Measurements from ENCODE around the gene NLN.

DNA sequence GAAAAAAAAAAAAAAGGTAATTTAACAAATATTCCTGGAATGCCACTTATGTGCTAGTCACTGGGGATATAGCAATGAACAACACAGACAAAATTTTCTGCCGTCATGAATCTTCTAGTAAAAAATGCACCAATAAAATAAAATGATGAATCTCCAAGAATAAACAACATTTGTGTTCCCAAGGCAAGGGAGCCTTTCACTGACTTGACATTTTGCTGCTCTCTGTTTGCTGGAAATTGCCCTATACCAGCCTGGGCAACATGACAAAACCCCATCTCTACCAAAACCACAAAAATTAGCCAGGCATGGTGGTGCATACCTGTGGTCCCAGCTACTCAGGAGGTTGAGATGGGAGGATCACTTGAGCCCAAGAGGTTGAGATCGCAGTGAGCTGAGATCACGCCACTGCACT is 139.8 kb downstream of the NLN start:
- TF ChIP-seq CTCF (IDR thresholded peaks at IDR 0.05; ENCODE audit: insufficient read depth, low read length) = no peak
- TF ChIP-seq POLR2AphosphoS5 (IDR thresholded peaks at IDR 0.05; ENCODE audit: low read depth) = no peak
- no peak for TF ChIP-seq REST (IDR thresholded peaks at IDR 0.05; ENCODE audit: insufficient replicate concordance, low read depth)

Measured in HL-60 (cell line).